Neural progenitor cell (in vitro differentiated cells): ENCODE measurements around the gene THUMPD3.

Experiments
- CTCF ChIP-seq: fragments of 200-600 bp; sonication (generic); IDR thresholded peaks from 2 replicates; pipeline ENCODE4 v1.5.1; 2017; ENCODE audit warnings: antibody characterized with exemption, mild to moderate bottlenecking
- EZH2 ChIP-seq: fragments of 200-600 bp; sonication (generic); IDR thresholded peaks from 2 replicates; pipeline ENCODE4 v1.6.1; 2017; ENCODE audit warnings: antibody characterized with exemption, mild to moderate bottlenecking, moderate library complexity
- EZH2phosphoT487 ChIP-seq: fragments of 200-600 bp; sonication (generic); IDR thresholded peaks from 2 replicates; pipeline ENCODE4 v1.6.1; 2017; ENCODE audit warnings: antibody characterized with exemption

DNA sequence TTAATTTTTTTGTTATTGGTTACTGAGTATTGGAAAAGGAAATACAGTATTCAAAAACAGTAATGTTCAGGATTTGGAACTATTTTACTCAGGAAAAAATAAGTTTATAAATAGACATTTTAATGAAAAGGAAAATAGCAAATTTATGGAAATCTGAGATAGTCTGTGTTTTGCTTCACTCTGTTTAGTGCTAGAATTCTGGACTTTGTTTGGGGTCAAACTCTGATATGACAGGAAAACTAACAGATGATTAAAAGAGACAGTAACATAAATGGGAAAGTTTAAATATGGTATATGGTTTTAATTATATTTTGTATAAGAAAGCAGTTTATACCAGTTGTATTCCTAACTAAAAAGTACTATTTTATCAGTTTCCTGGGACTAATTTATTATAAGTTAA lies 52.0 kb downstream of the THUMPD3 start:
- TF ChIP-seq CTCF (no peak), EZH2 (no peak), EZH2phosphoT487 (no peak)
